Occipital lobe (tissue), 3 donors: ENCODE results near the gene ZNF224. TPM values are rescaled to one million over a fixed set of nuclear protein-coding genes. Genes with fewer than 3 reads are reported as not detected.
"Not testable (repeated sequence)": the region's sequence is repeated elsewhere in the genome, so short reads cannot be mapped to it uniquely, and the experiment has no call there.

Experiments used
- DNase-seq: peaks from one replicate; lab custom pipeline; 2025; lab: John Stamatoyannopoulos, UW
- small RNA-seq: library from RNA; depleted of rRNA; stranded (forward); fragments of <200 nt; gene quantifications from one replicate; pipeline ENCODE3, GENCODE V24; 2014
- total RNA-seq: library from RNA; depleted of rRNA; stranded (reverse); fragments of >200 nt; gene quantifications from one replicate; pipeline ENCODE4 v1.2.3, GENCODE V29; 2014

Gene ZNF224
- total RNA-seq, 1 donor from 2014 or later: 57.9 TPM

- DNase-seq: not testable (repeated sequence)
Observed at GRCh38 chr19:44121162-44121561, 27.0 kb downstream of the ZNF224 start.

DNA sequence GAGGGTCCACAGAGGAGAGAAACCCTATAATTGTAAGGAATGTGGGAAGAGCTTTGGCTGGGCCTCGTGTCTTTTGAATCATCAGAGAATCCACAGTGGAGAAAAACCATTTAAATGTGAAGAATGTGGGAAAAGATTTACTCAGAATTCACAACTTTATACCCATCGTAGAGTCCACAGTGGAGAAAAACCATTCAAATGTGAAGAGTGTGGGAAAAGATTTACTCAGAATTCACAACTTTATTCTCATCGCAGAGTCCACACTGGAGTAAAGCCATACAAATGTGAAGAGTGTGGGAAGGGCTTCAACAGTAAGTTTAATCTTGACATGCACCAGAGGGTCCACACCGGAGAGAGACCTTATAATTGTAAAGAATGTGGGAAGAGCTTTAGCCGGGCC is 37.8 kb downstream of the ZNF224 start:
- DNase-seq: no peak

DNA sequence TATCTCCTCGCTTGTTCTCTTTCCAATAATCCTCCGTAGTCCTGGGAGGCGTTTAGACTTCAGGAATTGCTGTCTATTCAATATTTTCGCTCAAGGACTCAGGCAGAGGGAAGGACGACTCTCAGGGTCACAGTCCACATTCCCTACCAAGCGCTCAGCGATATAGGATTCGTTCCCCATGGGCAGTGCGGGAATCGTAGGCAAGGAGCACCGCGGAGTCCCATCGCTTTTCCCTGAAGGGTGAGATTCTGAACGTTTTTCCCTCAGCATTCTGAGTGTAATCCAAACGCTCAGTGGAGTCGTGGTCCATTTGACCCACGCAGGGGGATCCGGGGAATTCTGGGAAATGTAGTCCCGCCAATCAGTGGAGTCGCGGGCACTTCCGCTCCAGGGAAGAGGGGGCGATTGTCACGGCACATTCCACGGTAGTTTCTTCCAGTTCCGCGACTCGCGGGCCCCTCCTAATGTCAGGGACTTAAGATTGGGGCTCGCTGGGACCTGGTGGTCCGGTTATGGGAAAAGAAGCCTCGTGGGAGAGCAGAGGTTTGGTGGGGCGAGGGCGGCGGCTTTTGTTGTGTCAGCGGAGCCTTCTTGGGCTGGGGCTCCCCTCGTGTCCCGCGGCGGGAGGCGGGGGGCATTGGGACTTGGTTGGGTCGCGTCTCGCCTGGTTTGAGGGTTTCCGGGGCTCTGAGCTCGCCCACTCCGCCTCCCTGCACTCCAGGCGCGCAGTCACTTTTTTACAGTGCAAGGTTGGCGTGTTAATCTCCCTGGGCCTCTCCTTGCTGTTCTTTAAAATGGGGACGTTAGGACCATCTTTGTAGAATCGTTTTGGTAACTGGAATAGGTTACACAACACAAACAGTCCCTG is 47.3 kb downstream of the ZNF224 start, which contains the start of gene ZNF234:
ZNF234 (plus strand) TSS at position 364 of the 868 bp plus-strand sequence. CDS start 3,079 bp downstream, outside the sequence.
- DNase-seq: peak; percentile 85

DNA sequence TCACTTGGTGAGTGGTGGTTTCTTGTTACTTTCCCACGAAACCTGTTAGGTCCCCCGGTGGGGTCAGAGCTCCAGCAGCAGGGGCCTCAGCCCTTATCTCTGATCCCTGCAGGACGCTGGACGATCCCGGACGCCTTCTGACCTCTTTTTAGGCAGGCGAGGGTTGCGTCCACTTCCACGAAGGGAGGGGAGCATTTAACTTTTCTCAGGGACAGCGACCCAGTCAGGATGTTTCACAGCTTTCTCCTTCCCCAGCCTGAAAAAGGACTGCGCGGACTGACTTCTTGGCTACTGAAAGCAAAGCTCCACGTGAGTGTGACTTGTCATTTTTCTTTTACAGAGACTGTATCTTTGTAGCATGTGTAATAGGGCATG is 47.9 kb downstream of the ZNF224 start:
- DNase-seq: peak; percentile 6

- DNase-seq: no peak
Observed at GRCh38 chr19:44149776-44150175, 55.6 kb downstream of the ZNF224 start.

GRCh38 chr19:44151491-44151890 is 57.3 kb downstream of the ZNF224 start:
- DNase-seq: no peak

DNA sequence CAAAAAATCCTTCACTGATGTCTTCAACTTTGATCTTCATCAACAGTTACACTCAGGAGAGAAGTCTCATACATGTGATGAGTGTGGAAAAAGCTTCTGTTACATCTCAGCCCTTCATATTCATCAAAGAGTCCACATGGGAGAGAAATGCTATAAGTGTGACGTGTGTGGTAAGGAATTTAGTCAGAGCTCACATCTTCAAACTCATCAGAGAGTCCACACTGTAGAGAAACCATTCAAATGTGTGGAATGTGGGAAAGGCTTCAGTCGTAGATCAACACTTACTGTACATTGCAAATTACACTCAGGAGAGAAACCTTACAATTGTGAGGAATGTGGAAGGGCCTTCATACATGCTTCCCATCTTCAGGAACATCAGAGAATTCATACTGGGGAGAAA is 62.3 kb downstream of the ZNF224 start:
- no peak for DNase-seq

Small RNA genes within 50 kb of the gene (small RNA-seq; reads per million reads assigned to genes)
- gene RNU6-902P: not detected

Other genes starting within 250 kb of the ZNF224 start
- 3.6 TPM for gene ZNF404, start 210.4 kb upstream of the ZNF224 start, total RNA-seq
- 30.1 TPM for gene ZNF45, start 159.1 kb upstream of the ZNF224 start, total RNA-seq
- gene ZNF221, start 143.1 kb upstream of the ZNF224 start, total RNA-seq: 24.6 TPM
- gene ZNF155, start 110.2 kb upstream of the ZNF224 start, total RNA-seq: 13.9 TPM
- gene ZNF230, start 91.4 kb upstream of the ZNF224 start, total RNA-seq: 10.3 TPM
- 12.3 TPM for gene ZNF222, start 69.0 kb upstream of the ZNF224 start, total RNA-seq
- gene ZNF223, start 42.3 kb upstream of the ZNF224 start, total RNA-seq: 14.8 TPM
- 8.3 TPM for gene ZNF284, start 22.2 kb upstream of the ZNF224 start, total RNA-seq
- gene ZNF225, start 19.0 kb downstream of the ZNF224 start, total RNA-seq: 13.1 TPM
- 25.9 TPM for gene ZNF234, start 47.2 kb downstream of the ZNF224 start, total RNA-seq
- 53.0 TPM for gene ZNF226, start 70.7 kb downstream of the ZNF224 start, total RNA-seq
- gene ZNF227, start 118.2 kb downstream of the ZNF224 start, total RNA-seq: 45.5 TPM
- 13.1 TPM for gene ZNF233, start 165.5 kb downstream of the ZNF224 start, total RNA-seq
- gene ZNF235, start 210.7 kb downstream of the ZNF224 start, total RNA-seq: 19.0 TPM